ENCODE measurements around the gene DAB1. TPM values are rescaled to one million over a fixed set of nuclear protein-coding genes. Genes with fewer than 3 reads are reported as not detected.

DAB1 gene
- total RNA-seq, 2 donors from 2014 or later = not detected

DNA sequence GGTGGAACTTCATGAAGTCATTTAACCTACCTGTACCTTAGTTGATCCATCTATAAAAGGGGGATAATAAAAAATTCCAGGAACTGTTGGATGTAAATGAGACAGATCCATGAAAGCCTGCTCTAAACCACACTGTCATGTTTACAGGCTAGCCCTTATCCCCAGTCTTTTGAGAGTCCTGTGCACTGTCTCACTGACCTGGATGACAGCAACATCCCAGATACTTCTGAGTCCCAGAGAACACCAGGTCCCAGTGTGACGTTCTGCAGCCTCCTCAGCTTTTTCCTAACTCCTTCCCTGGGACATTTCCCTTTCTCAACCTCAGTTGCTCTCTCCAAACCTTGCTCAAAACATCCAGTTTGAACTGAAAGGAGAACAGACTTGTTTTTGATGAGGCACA, 292.6 kb downstream of the DAB1 start:
- no peaks in the 10 kb centered on the region for H3K9me3 ChIP-seq
- no peaks in the 10 kb centered on the region for H3K27me3 ChIP-seq (replicated peaks; ENCODE audit: insufficient read depth)
- ATAC-seq (ENCODE audit: insufficient number of reproducible peaks, low FRiP score, low read depth) (no peak), DNase-seq (ENCODE audit: low spot score) (no peak)
- H3K4me1 ChIP-seq (ENCODE audit: control insufficient read depth in 1 of 2, low read depth in 2 of 2) = no peaks in the 10 kb centered on the region
- H3K4me3 ChIP-seq = no peak overlapping the region
- TF ChIP-seq, protein P1, sequence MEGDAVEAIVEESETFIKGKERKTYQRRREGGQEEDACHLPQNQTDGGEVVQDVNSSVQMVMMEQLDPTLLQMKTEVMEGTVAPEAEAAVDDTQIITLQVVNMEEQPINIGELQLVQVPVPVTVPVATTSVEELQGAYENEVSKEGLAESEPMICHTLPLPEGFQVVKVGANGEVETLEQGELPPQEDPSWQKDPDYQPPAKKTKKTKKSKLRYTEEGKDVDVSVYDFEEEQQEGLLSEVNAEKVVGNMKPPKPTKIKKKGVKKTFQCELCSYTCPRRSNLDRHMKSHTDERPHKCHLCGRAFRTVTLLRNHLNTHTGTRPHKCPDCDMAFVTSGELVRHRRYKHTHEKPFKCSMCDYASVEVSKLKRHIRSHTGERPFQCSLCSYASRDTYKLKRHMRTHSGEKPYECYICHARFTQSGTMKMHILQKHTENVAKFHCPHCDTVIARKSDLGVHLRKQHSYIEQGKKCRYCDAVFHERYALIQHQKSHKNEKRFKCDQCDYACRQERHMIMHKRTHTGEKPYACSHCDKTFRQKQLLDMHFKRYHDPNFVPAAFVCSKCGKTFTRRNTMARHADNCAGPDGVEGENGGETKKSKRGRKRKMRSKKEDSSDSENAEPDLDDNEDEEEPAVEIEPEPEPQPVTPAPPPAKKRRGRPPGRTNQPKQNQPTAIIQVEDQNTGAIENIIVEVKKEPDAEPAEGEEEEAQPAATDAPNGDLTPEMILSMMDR (IDR thresholded peaks at IDR 0.05) = no peak
- H3K36me3 ChIP-seq = no peaks in the 10 kb centered on the region
- H3K27ac ChIP-seq = no peak overlapping the region

DNA sequence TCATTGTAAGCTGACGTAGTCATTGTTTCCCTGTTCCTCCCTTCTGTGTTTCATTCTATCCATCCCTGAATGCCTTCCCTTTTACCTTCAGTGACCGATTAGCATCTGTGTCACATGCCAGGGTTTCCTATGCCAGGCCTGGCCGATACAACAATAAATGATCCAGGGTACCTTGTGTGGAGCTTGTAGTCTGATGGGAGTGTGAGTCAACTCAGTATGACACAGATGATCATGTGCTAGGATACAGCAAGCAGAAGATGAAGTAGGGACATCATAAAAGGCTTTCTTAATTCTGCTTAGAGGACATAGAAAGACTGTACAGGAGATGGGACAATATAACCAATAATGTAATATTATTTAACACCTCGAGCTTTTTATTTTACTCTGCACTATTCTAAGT, 294.0 kb downstream of the DAB1 start:
- no peaks in the 10 kb centered on the region for H3K9me3 ChIP-seq
- DNase-seq (ENCODE audit: low spot score) (no peak), ATAC-seq (ENCODE audit: insufficient number of reproducible peaks, low FRiP score, low read depth) (no peak)
- no peaks in the 10 kb centered on the region for H3K36me3 ChIP-seq
- H3K4me1 ChIP-seq (ENCODE audit: control insufficient read depth in 1 of 2, low read depth in 2 of 2) = no peaks in the 10 kb centered on the region
- H3K27me3 ChIP-seq (replicated peaks; ENCODE audit: insufficient read depth) = no peaks in the 10 kb centered on the region
- TF ChIP-seq, protein P1 (IDR thresholded peaks at IDR 0.05) = no peak
- H3K4me3 ChIP-seq = no peak overlapping the region
- no peak overlapping the region for H3K27ac ChIP-seq

DNA sequence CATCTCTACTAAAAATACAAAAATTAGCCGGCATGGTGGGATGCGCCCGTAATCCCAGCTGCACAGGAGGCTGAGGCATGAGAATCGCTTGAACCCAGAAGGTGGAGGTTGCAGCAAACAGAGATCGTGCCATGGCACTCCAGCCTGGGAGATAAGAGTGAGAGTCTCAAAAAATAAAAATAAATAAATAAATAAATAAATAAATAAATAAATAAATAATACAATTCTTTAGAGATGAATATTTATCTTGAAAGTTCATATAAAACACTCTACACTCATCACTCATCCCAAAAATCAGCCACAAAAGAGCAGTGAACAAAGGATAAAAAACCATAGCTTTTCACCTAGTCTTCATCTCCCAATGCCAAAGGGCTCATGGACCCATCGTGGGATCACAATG, 295.9 kb downstream of the DAB1 start:
- no peak overlapping the region for H3K27ac ChIP-seq
- TF ChIP-seq, protein P1 (IDR thresholded peaks at IDR 0.05) = no peak
- H3K27me3 ChIP-seq (replicated peaks; ENCODE audit: insufficient read depth) = no peaks in the 10 kb centered on the region
- no peaks in the 10 kb centered on the region for H3K36me3 ChIP-seq
- no peak for ATAC-seq (ENCODE audit: insufficient number of reproducible peaks, low FRiP score, low read depth)
- no peak for DNase-seq (ENCODE audit: low spot score)
- no peaks in the 10 kb centered on the region for H3K9me3 ChIP-seq
- no peaks in the 10 kb centered on the region for H3K4me1 ChIP-seq (ENCODE audit: control insufficient read depth in 1 of 2, low read depth in 2 of 2)
- H3K4me3 ChIP-seq = no peak overlapping the region

DNA sequence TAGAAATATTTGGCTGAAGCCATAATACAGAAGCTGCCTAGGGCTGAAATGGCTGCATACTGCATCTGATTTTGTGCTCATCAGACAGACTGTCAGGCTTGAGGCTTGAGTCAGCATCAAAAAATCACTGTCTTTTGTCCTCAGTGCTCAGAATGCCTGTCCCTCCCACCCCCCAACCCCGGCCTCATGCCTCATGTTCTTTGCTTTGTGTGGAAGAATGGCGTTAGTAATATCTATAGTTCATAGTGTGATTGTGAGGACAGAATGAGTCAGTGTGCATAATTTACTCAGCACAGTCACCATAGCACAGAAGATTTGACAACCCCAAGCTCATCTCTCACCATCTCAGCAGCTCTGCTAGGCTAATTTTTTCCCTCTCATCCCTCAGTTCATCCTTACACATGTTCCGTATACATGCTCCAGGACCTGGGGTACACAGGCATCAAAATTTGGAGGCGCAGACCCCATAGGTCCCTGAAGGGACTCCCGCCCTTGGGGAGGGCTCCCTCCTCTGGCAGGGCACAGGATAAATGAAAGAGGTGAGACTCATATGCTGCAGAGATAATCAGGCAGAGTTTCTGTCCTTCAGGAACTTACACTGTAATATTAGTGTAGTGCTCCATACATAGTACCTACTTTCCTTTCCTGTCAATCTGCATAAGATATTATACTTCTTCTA, 299.0 kb downstream of the DAB1 start:
- Histone ChIP-seq H3K9me3 (no peaks in the 10 kb centered on the region), H3K4me3 (no peak overlapping the region), H3K36me3 (no peaks in the 10 kb centered on the region), H3K27ac (no peak overlapping the region), H3K4me1 (ENCODE audit: control insufficient read depth in 1 of 2, low read depth in 2 of 2) (no peaks in the 10 kb centered on the region), H3K27me3 (replicated peaks; ENCODE audit: insufficient read depth) (no peaks in the 10 kb centered on the region)
- no peak for DNase-seq (ENCODE audit: low spot score)
- TF ChIP-seq, protein P1 (IDR thresholded peaks at IDR 0.05) = no peak
- ATAC-seq (ENCODE audit: insufficient number of reproducible peaks, low FRiP score, low read depth) = no peak

DNA sequence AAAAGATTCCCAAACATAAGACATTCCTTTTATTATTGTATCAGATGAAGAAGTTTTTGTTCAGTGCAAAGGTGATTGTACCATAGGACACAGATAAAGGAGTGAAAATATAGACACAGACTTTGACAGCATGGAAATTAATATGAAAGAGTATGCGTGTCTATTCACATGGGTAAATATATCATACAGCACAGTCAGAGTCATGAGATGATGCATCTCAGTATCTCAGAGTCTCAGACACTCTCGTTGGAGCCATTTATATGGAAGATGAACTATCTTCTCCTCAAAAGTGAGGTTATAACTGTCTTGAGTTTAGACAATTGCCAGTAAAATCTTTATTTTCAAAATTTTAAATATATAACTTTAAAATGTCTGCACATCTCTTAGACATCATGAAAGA, 299.7 kb downstream of the DAB1 start:
- no peak overlapping the region for H3K4me3 ChIP-seq
- no peaks in the 10 kb centered on the region for H3K27me3 ChIP-seq (replicated peaks; ENCODE audit: insufficient read depth)
- DNase-seq (ENCODE audit: low spot score) (no peak), ATAC-seq (ENCODE audit: insufficient number of reproducible peaks, low FRiP score, low read depth) (no peak)
- no peaks in the 10 kb centered on the region for H3K9me3 ChIP-seq
- no peak overlapping the region for H3K27ac ChIP-seq
- TF ChIP-seq, protein P1 (IDR thresholded peaks at IDR 0.05) = no peak
- H3K4me1 ChIP-seq (ENCODE audit: control insufficient read depth in 1 of 2, low read depth in 2 of 2) = no peaks in the 10 kb centered on the region
- no peaks in the 10 kb centered on the region for H3K36me3 ChIP-seq
